AG09319 (cell line): ENCODE data around the gene TOR4A.
"Not testable (repeated sequence)": the region's sequence is repeated elsewhere in the genome, so short reads cannot be mapped to it uniquely, and the experiment has no call there.

Experiments used
- DNase-seq: peaks from one replicate; pipeline ENCODE4 v3.0.0-alpha.2; 2010; ENCODE audit warnings: low read depth; ENCODE audit errors: extremely low read depth
- CTCF ChIP-seq: IDR thresholded peaks from 2 replicates; pipeline ENCODE4 v1.5.1; 2011; ENCODE audit warnings: low read depth, mild to moderate bottlenecking, inconsistent platforms, low read length, moderate library complexity

The TOR4A gene

GRCh38 chr9:137235424-137236237, 41.9 kb upstream of the TOR4A start:
- no peak for DNase-seq
- TF ChIP-seq CTCF = no peak

GRCh38 chr9:137236238-137236935, 41.1 kb upstream of the TOR4A start:
- DNase-seq = peak; percentile 29
- TF ChIP-seq CTCF = peak; percentile 92

GRCh38 chr9:137236936-137237421, 40.5 kb upstream of the TOR4A start:
- TF ChIP-seq CTCF = no peak
- DNase-seq = no peak

- no peak for TF ChIP-seq CTCF
- DNase-seq = no peak
Observed at GRCh38 chr9:137237759-137238726, 39.5 kb upstream of the TOR4A start.

GRCh38 chr9:137239541-137240200, 37.9 kb upstream of the TOR4A start:
- not testable (repeated sequence) for DNase-seq

- TF ChIP-seq CTCF = no peak
- DNase-seq = peak; percentile 59
Observed at GRCh38 chr9:137240318-137240840, 37.1 kb upstream of the TOR4A start.

- TF ChIP-seq CTCF = no peak
- DNase-seq = peak; percentile 100
Observed at GRCh38 chr9:137240841-137241489, 36.6 kb upstream of the TOR4A start, which contains the start of gene TUBB4B. TUBB4B (plus strand) TSS chr9:137241287; CDS start chr9:137241361, 74 bp downstream.
